Stomach smooth muscle (tissue), 2 donors: ENCODE results near the gene CST5.
"Not testable (repeated sequence)": the region's sequence is repeated elsewhere in the genome, so short reads cannot be mapped to it uniquely, and the experiment has no call there.

ENCODE experiments used
- H3K27ac ChIP-seq: one replicate; pipeline ENCODE4 v1.7.0; 2013; ENCODE audit warnings: mild to moderate bottlenecking, low read length, inconsistent platforms
- H3K27me3 ChIP-seq, 2 donors: one replicate each; pipeline ENCODE4 v1.7.0; 2013; ENCODE audit warnings: low read length in 2 of 2; ENCODE audit not compliant: insufficient read depth in 2 of 2, control insufficient read depth in 1 of 2
- H3K36me3 ChIP-seq, 2 donors: one replicate each; pipeline ENCODE4 v1.7.0; 2013; ENCODE audit warnings: low read length in 2 of 2; ENCODE audit not compliant: control insufficient read depth in 2 of 2, insufficient read depth in 2 of 2
- H3K4me1 ChIP-seq: one replicate; pipeline ENCODE4 v1.7.0; 2013; ENCODE audit warnings: low read length; ENCODE audit not compliant: control insufficient read depth, insufficient read depth
- H3K4me3 ChIP-seq, 2 donors: one replicate each; pipeline ENCODE4 v1.7.0; 2013; ENCODE audit warnings: low read length in 2 of 2
- H3K9ac ChIP-seq, 2 donors: one replicate each; pipeline ENCODE4 v1.7.0; 2013; ENCODE audit warnings: low read length in 2 of 2, mild to moderate bottlenecking in 1 of 2
- H3K9me3 ChIP-seq, 2 donors: one replicate each; pipeline ENCODE4 v1.7.0; 2013; ENCODE audit warnings: low read length in 2 of 2; ENCODE audit not compliant: control insufficient read depth in 2 of 2
- donor health status: healthy.
- donor health status: Pancreatic carcinoma.

CST5 gene

DNA sequence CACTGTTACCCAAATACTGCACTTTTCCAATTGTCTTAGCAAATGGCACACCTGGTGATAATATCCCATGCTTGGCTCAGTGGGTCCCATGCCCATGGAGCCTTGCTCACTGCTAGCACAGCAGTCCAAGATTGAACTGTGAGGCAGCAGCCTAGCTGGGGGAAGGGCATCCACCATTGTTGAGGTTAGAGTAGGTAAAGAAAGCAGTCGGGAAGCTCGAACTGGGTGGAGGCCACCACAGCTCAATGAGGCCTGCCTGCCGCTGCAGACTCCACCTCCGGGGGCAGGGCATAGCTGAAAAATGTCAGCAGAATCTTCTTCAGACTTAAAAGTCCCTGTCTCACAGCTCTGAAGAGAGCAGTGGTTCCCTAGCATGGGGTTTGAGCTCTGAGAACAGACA, 43.8 kb downstream of the CST5 start:
- H3K4me3 ChIP-seq, result no peak overlapping the region
- H3K9ac ChIP-seq, result no peak overlapping the region
- H3K36me3 ChIP-seq, result no peaks in the 10 kb centered on the region
- H3K27me3 ChIP-seq, result peaks cover 0 to 2% of the 10 kb centered on the region in 2 donors
- no peaks in the 10 kb centered on the region for H3K4me1 ChIP-seq
- H3K27ac ChIP-seq, result no peak overlapping the region
- no peaks in the 10 kb centered on the region for H3K9me3 ChIP-seq

DNA sequence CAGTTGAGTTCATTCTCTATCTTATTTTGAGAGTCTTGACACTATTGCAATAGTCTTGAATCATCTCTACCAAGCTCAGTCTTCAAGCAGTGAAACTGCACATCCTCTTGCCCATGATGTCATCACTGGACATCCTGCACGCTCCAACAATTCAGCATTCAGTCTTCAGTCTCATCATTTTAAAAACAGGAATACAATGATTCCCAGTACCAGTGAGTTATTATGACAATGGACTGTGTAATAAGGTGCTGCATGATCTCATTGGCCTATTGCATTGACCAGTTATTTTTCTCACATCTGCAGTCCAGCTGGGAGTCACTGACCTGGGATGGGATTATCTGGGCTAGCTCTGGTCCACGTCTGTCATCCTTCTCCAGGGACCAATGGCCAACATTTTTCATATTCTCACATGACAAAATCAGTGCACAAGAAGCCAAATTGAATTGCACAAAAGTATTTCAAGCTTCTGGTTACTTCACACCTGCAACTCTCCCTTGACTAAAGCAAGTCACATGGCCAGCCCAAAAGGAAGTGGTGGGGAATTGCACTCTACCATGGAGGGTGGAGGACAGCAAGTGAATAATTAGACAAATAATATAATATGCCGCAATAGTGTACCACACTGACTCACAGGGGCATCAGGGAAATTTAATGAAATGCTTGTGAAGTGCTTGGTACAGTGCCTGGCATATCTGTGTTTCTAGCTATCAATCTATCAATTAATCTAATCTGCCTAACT, 46.6 kb downstream of the CST5 start:
- Histone ChIP-seq H3K4me1 (no peaks in the 10 kb centered on the region), H3K4me3 (no peak overlapping the region)

DNA sequence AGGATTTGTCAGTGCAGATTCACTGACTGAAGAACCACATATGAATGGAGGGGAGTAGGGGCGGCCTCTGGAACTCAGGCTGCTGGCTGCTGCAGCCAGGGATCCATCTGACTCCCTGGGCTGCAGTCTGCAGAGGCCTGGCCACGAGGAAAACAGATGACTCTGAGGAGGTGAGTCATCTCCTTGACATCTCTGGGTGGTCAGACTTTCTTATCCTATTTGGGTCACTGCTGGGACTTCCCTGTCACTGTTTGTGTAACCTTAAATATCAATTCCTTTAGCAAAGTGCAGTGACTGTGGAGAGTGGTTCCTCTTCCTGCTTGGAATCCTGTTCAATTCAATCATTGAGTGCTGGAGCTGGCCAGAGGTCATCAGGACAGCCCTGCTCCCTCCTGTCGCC, 47.6 kb downstream of the CST5 start:
- not testable (repeated sequence) for H3K4me3 ChIP-seq, H3K27ac ChIP-seq, H3K27me3 ChIP-seq, H3K36me3 ChIP-seq, H3K4me1 ChIP-seq, H3K9ac ChIP-seq, H3K9me3 ChIP-seq

More for the DNA sequence above, 46.6 kb downstream of the CST5 start:
- Histone ChIP-seq H3K9ac (no peak overlapping the region), H3K9me3 (no peaks in the 10 kb centered on the region), H3K27me3 (peaks cover 0 to 2% of the 10 kb centered on the region in 2 donors), H3K27ac (no peak overlapping the region), H3K36me3 (no peaks in the 10 kb centered on the region)

DNA sequence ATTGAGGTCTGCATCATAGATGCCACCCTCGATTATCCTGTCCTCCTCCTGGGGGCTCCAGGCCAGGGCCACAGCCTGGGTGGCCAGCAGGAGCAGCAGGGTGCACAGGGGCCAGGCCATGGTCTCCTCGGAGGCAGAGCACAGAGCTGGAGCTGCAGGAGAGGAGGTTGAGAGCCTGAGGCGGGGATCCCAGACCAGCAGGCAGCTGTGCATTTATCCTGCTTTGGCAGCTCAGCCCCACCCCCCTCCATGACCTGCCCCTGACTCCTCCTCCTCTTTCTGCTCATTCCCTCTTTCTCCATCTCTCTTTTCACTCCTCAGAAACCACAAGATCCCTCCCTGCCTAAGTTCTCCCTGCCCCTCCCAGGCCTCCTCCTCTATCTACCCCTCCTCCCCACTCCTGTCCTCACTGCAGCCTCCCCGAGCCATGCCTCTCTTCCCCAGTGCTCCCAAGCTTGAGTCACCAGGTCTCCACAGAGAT, 53.0 kb downstream of the CST5 start, which contains the start of gene CST2:
Gene CST2 (minus strand): TSS at position 189 of the 481 bp plus-strand sequence. CDS start 69 bp downstream, at position 120.
- no peak within 1 kb of the TSS for H3K4me3 ChIP-seq

More for the DNA sequence above, 53.0 kb downstream of the CST5 start, which contains the start of gene CST2:
- no peaks in the 10 kb centered on the region for H3K27me3 ChIP-seq
- H3K4me1 ChIP-seq, result peaks cover 7% of the 10 kb centered on the region
- no peaks in the 10 kb centered on the region for H3K36me3 ChIP-seq
- H3K27ac ChIP-seq, result no peak within 1 kb of the TSS
- no peaks in the 10 kb centered on the region for H3K9me3 ChIP-seq
- no peak within 1 kb of the TSS for H3K9ac ChIP-seq
